Heart left ventricle (tissue), 13 donors: ENCODE data around the gene CCBE1.

Source experiments
- POLR2A ChIP-seq, 2 donors: fragments of 450-650 bp; IDR thresholded peaks; one replicate each; pipeline ENCODE4 v1.6.1; 2017; ENCODE audit warnings: antibody characterized with exemption in 2 of 2, mild to moderate bottlenecking in 2 of 2, moderate library complexity in 2 of 2
- TF ChIP-seq, protein P1 (sequence below), 12 donors: fragments of 200-600 bp; sonication (generic) in 4 of 12; IDR thresholded peaks; one replicate each; pipeline versions ENCODE4 v1.5.0 to v1.8.0; 2018 to 2022; ENCODE audit warnings: antibody characterized with exemption in 12 of 12, mild to moderate bottlenecking in 5 of 12
- donor health status: ischemic (EF 13 %, LVEDD 7.1; RV severe dilation, severe dysfunction).
- donor health status: DM: no; HTN: yes; CAD: no.
- donor health status: DM: no; HTN: no; CAD: no.
- donor health status: ischemic (EF 25% LVEDD 6.9; RV normal size, moderate dysfunction).
- donor health status: ischemic (EF 25% LVEDD 5.7; RV mildly dilated, moderate dysfunction).
- donor health status: ischemic (EF 35%, LVEDD 5.7; RV mildly dilated, moderate dysfunction).
- donor health status: nonischemic (EF 11% LVEDD 7.7; RV severe dilation, severe dysfunction).
- donor health status: DM: yes; HTN: yes; CAD: no.
- donor health status: PGD.
- donor health status: ischemic (EF 29% LVEDD 5.4; RV normal size, mild dysfunction).
- donor health status: nonischemic (EF 23%, LVEDD 6.1; RV moderate dilation, normal function).

GRCh38 chr18:59502274-59503175, 194.7 kb downstream of the CCBE1 start:
- TF ChIP-seq, protein P1, sequence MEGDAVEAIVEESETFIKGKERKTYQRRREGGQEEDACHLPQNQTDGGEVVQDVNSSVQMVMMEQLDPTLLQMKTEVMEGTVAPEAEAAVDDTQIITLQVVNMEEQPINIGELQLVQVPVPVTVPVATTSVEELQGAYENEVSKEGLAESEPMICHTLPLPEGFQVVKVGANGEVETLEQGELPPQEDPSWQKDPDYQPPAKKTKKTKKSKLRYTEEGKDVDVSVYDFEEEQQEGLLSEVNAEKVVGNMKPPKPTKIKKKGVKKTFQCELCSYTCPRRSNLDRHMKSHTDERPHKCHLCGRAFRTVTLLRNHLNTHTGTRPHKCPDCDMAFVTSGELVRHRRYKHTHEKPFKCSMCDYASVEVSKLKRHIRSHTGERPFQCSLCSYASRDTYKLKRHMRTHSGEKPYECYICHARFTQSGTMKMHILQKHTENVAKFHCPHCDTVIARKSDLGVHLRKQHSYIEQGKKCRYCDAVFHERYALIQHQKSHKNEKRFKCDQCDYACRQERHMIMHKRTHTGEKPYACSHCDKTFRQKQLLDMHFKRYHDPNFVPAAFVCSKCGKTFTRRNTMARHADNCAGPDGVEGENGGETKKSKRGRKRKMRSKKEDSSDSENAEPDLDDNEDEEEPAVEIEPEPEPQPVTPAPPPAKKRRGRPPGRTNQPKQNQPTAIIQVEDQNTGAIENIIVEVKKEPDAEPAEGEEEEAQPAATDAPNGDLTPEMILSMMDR (IDR thresholded peaks at IDR 0.05), result no peak
- TF ChIP-seq POLR2A (IDR thresholded peaks at IDR 0.05), result no peak
